Heart right ventricle (tissue), 16 donors: ENCODE data around the gene COL13A1. TPM values are rescaled to one million over a fixed set of nuclear protein-coding genes. Genes with fewer than 3 reads are reported as not detected.

Experiments used
- ATAC-seq, 8 donors: fragments of 200-7000 bp; cut with Tn5 transposase; one replicate each; pipeline ENCODE4 v1.9.1; 2020; ENCODE audit warnings: mild to moderate bottlenecking in 8 of 8, moderate library complexity in 8 of 8, moderate number of reproducible peaks in 1 of 8
- DNase-seq, 2 donors: peaks; one replicate each; pipeline ENCODE4 v3.0.0-alpha.2; 2020
- H3K27ac ChIP-seq, 10 donors: fragments of 200-600 bp; sonication (generic) in 2 of 10; one replicate each; pipeline versions ENCODE4 v1.5.0 to v1.8.0; 2020 to 2022; ENCODE audit warnings: mild to moderate bottlenecking in 3 of 10
- H3K27me3 ChIP-seq, 7 donors: fragments of 200-600 bp; one replicate each; pipeline ENCODE4 v1.8.0; 2021 to 2022; ENCODE audit warnings: mild to moderate bottlenecking in 2 of 7
- H3K36me3 ChIP-seq, 9 donors: fragments of 200-600 bp; sonication (generic) in 1 of 9; one replicate each; pipeline versions ENCODE4 v1.5.0 to v1.8.0; 2020 to 2022; ENCODE audit warnings: mild to moderate bottlenecking in 2 of 9
- H3K4me1 ChIP-seq, 9 donors: fragments of 200-600 bp; sonication (generic) in 1 of 9; one replicate each; pipeline versions ENCODE4 v1.5.0 to v1.8.0; 2020 to 2022; ENCODE audit warnings: mild to moderate bottlenecking in 4 of 9
- H3K4me3 ChIP-seq, 10 donors: fragments of 200-600 bp; sonication (generic) in 2 of 10; one replicate each; pipeline versions ENCODE4 v1.5.0 to v1.8.0; 2020 to 2022; ENCODE audit warnings: mild to moderate bottlenecking in 7 of 10, moderate library complexity in 2 of 10
- H3K9me3 ChIP-seq, 11 donors: fragments of 200-600 bp in 10 of 11; sonication (generic) in 2 of 11; one replicate each; pipeline versions ENCODE4 v1.5.0 to v1.8.0; 2013 to 2022; ENCODE audit warnings: mild to moderate bottlenecking in 2 of 11, control low read depth in 1 of 11, moderate library complexity in 1 of 11
- CTCF ChIP-seq, 9 donors: fragments of 200-600 bp; sonication (generic) in 2 of 9; IDR thresholded peaks; one replicate each; pipeline versions ENCODE4 v1.5.0 to v1.8.0; 2021 to 2022; ENCODE audit warnings: antibody characterized with exemption in 9 of 9, mild to moderate bottlenecking in 5 of 9, moderate library complexity in 1 of 9
- WGBS, 2 donors: extraction: QIAGEN DNeasy Blood & Tissue Kit; methylation state at CpG; one replicate each; pipeline ENCODE4 v1.1.7; 2013; ENCODE audit warnings: inconsistent platforms in 1 of 2; 5-methylcytosine and 5-hydroxymethylcytosine counted together
- intact Hi-C, 10 donors: fragments of 100-400 bp; cut with DNase I; formaldehyde crosslinking; loops; one replicate each; pipeline versions ENCODE4 v1.11.1 to v1.14.2; 2022
- polyA plus RNA-seq, 2 donors: library from polyadenylated mRNA; stranded (reverse); fragments of 200-250 nt; gene quantifications; one replicate each; pipeline ENCODE4 v1.2.3, GENCODE V29; 2013
- total RNA-seq, 10 donors: library from RNA; stranded (reverse); fragmentation: NEBNext Ultra II Directional in 3 of 10; extraction: Animal tissue kit (Norgen Biotek cat#: 25700) in 3 of 10; gene quantifications; one replicate each; pipeline versions ENCODE4 v1.2.1 to v1.2.4, GENCODE V29; 2021 to 2023
- donor health status: Arrhythmogenic right ventricular cardiomyopathy.
- donor health status: ischemic (EF 13 %, LVEDD 7.1; RV severe dilation, severe dysfunction).
- donor health status: healthy with polysubstance abuse.
- donor health status: DM: no; HTN: yes; CAD: no.
- donor health status: DM: no; HTN: no; CAD: no.
- donor health status: ischemic (EF 25% LVEDD 6.9; RV normal size, moderate dysfunction).
- donor health status: ischemic (EF 25% LVEDD 5.7; RV mildly dilated, moderate dysfunction).
- donor health status: healthy.
- donor health status: DM: yes; HTN: yes; CAD: no.
- donor health status: Ischemic cardiomyopathy.
- donor health status: ischemic (EF 35%, LVEDD 5.7; RV mildly dilated, moderate dysfunction).
- donor health status: nonischemic (EF 11% LVEDD 7.7; RV severe dilation, severe dysfunction).
- donor health status: DM: yes; HTN: yes; CAD: no.
- donor health status: PGD.
- donor health status: ischemic (EF 29% LVEDD 5.4; RV normal size, mild dysfunction).
- donor health status: nonischemic (EF 23%, LVEDD 6.1; RV moderate dilation, normal function).

The COL13A1 gene
- total and polyA plus RNA-seq, 12 donors, result 0.70 to 6.8 (median 2.7) TPM

DNA sequence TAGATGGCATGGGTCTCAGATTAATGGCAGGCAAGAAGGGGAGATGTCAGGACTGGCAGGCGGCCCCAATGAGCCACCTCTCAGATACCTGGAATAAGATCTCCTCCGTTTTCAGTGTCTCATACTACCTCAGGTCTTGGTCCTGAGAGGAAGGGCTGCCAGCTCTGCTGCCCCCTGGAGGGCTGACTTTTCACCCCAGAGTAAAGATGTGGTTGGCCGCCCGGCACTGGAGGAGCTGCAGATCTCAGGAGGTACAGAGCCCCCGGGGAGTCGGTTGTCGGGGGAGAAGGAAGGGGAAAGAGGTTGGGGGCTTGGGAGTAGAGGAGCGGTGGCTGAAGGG lies 642 bp upstream of the COL13A1 start:
- peak; percentile 14 to 67 (median 60) for TF ChIP-seq CTCF (IDR thresholded peaks at IDR 0.05)
- DNase-seq (peak; percentile 48 to 53), ATAC-seq (peak in 7 of 8 donors; percentile 34 to 89 (median 60))
- Histone ChIP-seq H3K27ac (peak overlapping the region in 5 of 10 donors; percentile 26 to 68 (median 54)), H3K36me3 (no peaks in the 10 kb centered on the region), H3K4me3 (peak overlapping the region in 8 of 10 donors; percentile 45 to 66 (median 58)), H3K9me3 (peaks cover 0 to 3% (median 0%) of the 10 kb centered on the region in 11 donors), H3K27me3 (peaks cover 0 to 43% (median 7%) of the 10 kb centered on the region in 7 donors), H3K4me1 (peaks cover 2 to 30% (median 16%) of the 10 kb centered on the region in 9 donors)
- intact Hi-C loops, result loop anchor here in 8 of 10 donors (1.0 to 10.0 kb wide), 11 partner anchors 64 to 156 kb away; no protein-coding TSS in a partner anchor
- 18 to 20% methylated on average over 8 of the region's 8 CpGs for WGBS, 2 donors

- WGBS, 2 donors, result 4% methylated on average over 79 to 80 of the region's 80 CpGs
- no peaks in the 10 kb centered on the region for H3K36me3 ChIP-seq
- H3K27me3 ChIP-seq, result peaks cover 0 to 43% (median 7%) of the 10 kb centered on the region in 7 donors
- peaks cover 2 to 30% (median 16%) of the 10 kb centered on the region in 9 donors for H3K4me1 ChIP-seq
- no peaks in the 10 kb centered on the region for H3K9me3 ChIP-seq
- ATAC-seq, result peak; percentile 51 to 82 (median 64)
- peak; percentile 55 to 57 for DNase-seq
- H3K4me3 ChIP-seq, result peak overlapping the region; percentile 43 to 66 (median 58)
- peak in 4 of 9 donors; percentile 10 to 50 (median 42) for TF ChIP-seq CTCF (IDR thresholded peaks at IDR 0.05)
- intact Hi-C loops, result loop anchor here in 8 of 10 donors (5.0 to 10.0 kb wide), 9 partner anchors 65 to 158 kb away; no protein-coding TSS in a partner anchor
- peak overlapping the region in 9 of 10 donors; percentile 11 to 68 (median 54) for H3K27ac ChIP-seq
These were observed 887 bp downstream of the COL13A1 start for GRCh38 chr10:69802424-69803161.

DNA sequence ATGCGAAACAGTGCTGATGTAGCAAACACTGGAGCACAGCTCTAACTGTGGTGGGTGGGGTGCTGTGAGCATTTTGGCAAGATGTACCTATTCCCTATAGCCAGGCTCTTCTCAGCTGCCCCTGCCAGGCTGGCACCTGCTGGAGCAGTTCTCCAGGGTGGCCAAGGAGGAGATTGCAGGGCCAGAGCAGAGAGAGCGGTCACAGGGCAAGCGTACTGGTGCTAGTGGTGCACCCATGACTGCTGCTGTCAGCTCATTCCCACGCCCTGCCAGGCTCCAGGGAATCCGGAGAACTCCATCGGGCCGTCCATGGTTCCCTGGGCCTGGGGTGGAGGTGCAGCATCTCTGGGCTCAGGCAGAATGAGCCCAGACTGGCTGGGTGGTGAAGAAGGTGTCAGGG lies 2.1 kb downstream of the COL13A1 start:
- WGBS, 2 donors, result 89 to 93% methylated on average over 7 of the region's 7 CpGs

More for the DNA sequence above, 2.1 kb downstream of the COL13A1 start:
- ATAC-seq (no peak), DNase-seq (no peak)
- H3K4me3 ChIP-seq, result no peak overlapping the region
- intact Hi-C loops, result loop anchor here in 8 of 10 donors (5.0 to 10.0 kb wide), 9 partner anchors 67 to 159 kb away; no protein-coding TSS in a partner anchor
- no peak for TF ChIP-seq CTCF (IDR thresholded peaks at IDR 0.05)
- H3K9me3 ChIP-seq, result no peaks in the 10 kb centered on the region
- H3K27me3 ChIP-seq, result peaks cover 0 to 43% (median 7%) of the 10 kb centered on the region in 7 donors
- H3K27ac ChIP-seq, result no peak overlapping the region
- no peaks in the 10 kb centered on the region for H3K36me3 ChIP-seq
- peaks cover 2 to 30% (median 16%) of the 10 kb centered on the region in 9 donors for H3K4me1 ChIP-seq
